ENCODE measurements around the gene NUP93. TPM values are rescaled to one million over a fixed set of nuclear protein-coding genes. Genes with fewer than 3 reads are reported as not detected.

Gene NUP93
- polyA plus RNA-seq, 1 donor from 2014 or later: 237 TPM

- Histone ChIP-seq H3K27me3 (ENCODE audit: insufficient read depth, low read depth, low read length) (no peaks in the 10 kb centered on the region), H3K4me3 (ENCODE audit: low read length) (no peak overlapping the region), H3K9ac (ENCODE audit: low read length) (no peak overlapping the region), H3K36me3 (ENCODE audit: insufficient read depth, low read length) (peaks cover 5% of the 10 kb centered on the region), H3K4me2 (ENCODE audit: low read length) (no peak overlapping the region), H3K9me2 (ENCODE audit: insufficient read depth, low read length) (no peaks in the 10 kb centered on the region), H3K79me2 (replicated peaks; ENCODE audit: insufficient read depth, low read length) (no peaks in the 10 kb centered on the region), H2AFZ (ENCODE audit: low read depth, low read length) (no peak overlapping the region), H3K9me3 (ENCODE audit: low read length) (no peaks in the 10 kb centered on the region), H3F3A (ENCODE audit: insufficient read depth, low read length, poor library complexity, severe bottlenecking) (no peaks in the 10 kb centered on the region), H4K20me1 (ENCODE audit: insufficient read depth) (no peaks in the 10 kb centered on the region), H3K27ac (ENCODE audit: low read length) (no peak overlapping the region)
- TF ChIP-seq CTCF (IDR thresholded peaks at IDR 0.05; ENCODE audit: poor library complexity, severe bottlenecking) (no peak), EZH2 (IDR thresholded peaks at IDR 0.05; ENCODE audit: borderline replicate concordance, insufficient read depth, low read length, poor library complexity, severe bottlenecking) (no peak), RAD21 (conservative IDR thresholded peaks at IDR 0.05) (no peak), SMC3 (conservative IDR thresholded peaks at IDR 0.05; ENCODE audit: poor library complexity) (no peak), TAF1 (IDR thresholded peaks at IDR 0.05; ENCODE audit: low read depth) (no peak), POLR2AphosphoS5 (IDR thresholded peaks at IDR 0.05) (no peak), REST (IDR thresholded peaks at IDR 0.05; ENCODE audit: borderline replicate concordance) (no peak), EP300 (conservative IDR thresholded peaks at IDR 0.05; ENCODE audit: poor library complexity, severe bottlenecking) (no peak), MXI1 (conservative IDR thresholded peaks at IDR 0.05; ENCODE audit: poor library complexity, severe bottlenecking) (no peak)
These were observed 83.0 kb downstream of the NUP93 start for GRCh38 chr16:56812884-56813283.

- no peak overlapping the region for H3K4me3 ChIP-seq (ENCODE audit: low read length)
- H4K20me1 ChIP-seq (ENCODE audit: insufficient read depth): no peaks in the 10 kb centered on the region
- H3F3A ChIP-seq (ENCODE audit: insufficient read depth, low read length, poor library complexity, severe bottlenecking): no peaks in the 10 kb centered on the region
- no peak overlapping the region for H2AFZ ChIP-seq (ENCODE audit: low read depth, low read length)
- H3K9me2 ChIP-seq (ENCODE audit: insufficient read depth, low read length): no peaks in the 10 kb centered on the region
- H3K27ac ChIP-seq (ENCODE audit: low read length): no peak overlapping the region
- no peaks in the 10 kb centered on the region for H3K79me2 ChIP-seq (replicated peaks; ENCODE audit: insufficient read depth, low read length)
- no peaks in the 10 kb centered on the region for H3K9me3 ChIP-seq (ENCODE audit: low read length)
- peaks cover 7% of the 10 kb centered on the region for H3K36me3 ChIP-seq (ENCODE audit: insufficient read depth, low read length)
- H3K4me2 ChIP-seq (ENCODE audit: low read length): no peak overlapping the region
- TF ChIP-seq REST (IDR thresholded peaks at IDR 0.05; ENCODE audit: borderline replicate concordance) (no peak), CTCF (IDR thresholded peaks at IDR 0.05; ENCODE audit: poor library complexity, severe bottlenecking) (no peak), EZH2 (IDR thresholded peaks at IDR 0.05; ENCODE audit: borderline replicate concordance, insufficient read depth, low read length, poor library complexity, severe bottlenecking) (no peak), EP300 (conservative IDR thresholded peaks at IDR 0.05; ENCODE audit: poor library complexity, severe bottlenecking) (no peak), POLR2AphosphoS5 (IDR thresholded peaks at IDR 0.05) (no peak)
- H3K27me3 ChIP-seq (ENCODE audit: insufficient read depth, low read depth, low read length): no peaks in the 10 kb centered on the region
- no peak overlapping the region for H3K9ac ChIP-seq (ENCODE audit: low read length)
These were observed 84.9 kb downstream of the NUP93 start for GRCh38 chr16:56814537-56815432.
